T-helper 2 cell treated with Interferon-gamma antibody and Interleukin-4, amounts not matched to agents 5 μg/mL and 100 μg/mL, for 36 hours (primary cell): ENCODE measurements around the gene GPC5.
"Not testable (repeated sequence)": the region's sequence is repeated elsewhere in the genome, so short reads cannot be mapped to it uniquely, and the experiment has no call there.

Experiments
- DNase-seq: peaks from one replicate; pipeline ENCODE4 v3.0.0; 2021; ENCODE audit warnings: low spot score
- H3K27ac Mint-ChIP-seq: one replicate; pipeline ENCODE4 v1.8.0; 2021; ENCODE audit warnings: mild to moderate bottlenecking, mixed read lengths
- H3K27me3 Mint-ChIP-seq: one replicate; pipeline ENCODE4 v1.8.0; 2021; ENCODE audit warnings: low read depth, mixed read lengths
- H3K36me3 Mint-ChIP-seq: one replicate; pipeline ENCODE4 v1.8.0; 2021; ENCODE audit warnings: low read depth, mixed read lengths
- H3K4me1 Mint-ChIP-seq: one replicate; pipeline ENCODE4 v1.8.0; 2021; ENCODE audit warnings: low read depth, mixed read lengths
- H3K4me3 Mint-ChIP-seq: one replicate; pipeline ENCODE4 v1.8.0; 2022; ENCODE audit warnings: mild to moderate bottlenecking, moderate library complexity, mixed read lengths
- H3K9me3 Mint-ChIP-seq: one replicate; pipeline ENCODE4 v1.8.0; 2021; ENCODE audit warnings: mixed read lengths

Gene GPC5

DNA sequence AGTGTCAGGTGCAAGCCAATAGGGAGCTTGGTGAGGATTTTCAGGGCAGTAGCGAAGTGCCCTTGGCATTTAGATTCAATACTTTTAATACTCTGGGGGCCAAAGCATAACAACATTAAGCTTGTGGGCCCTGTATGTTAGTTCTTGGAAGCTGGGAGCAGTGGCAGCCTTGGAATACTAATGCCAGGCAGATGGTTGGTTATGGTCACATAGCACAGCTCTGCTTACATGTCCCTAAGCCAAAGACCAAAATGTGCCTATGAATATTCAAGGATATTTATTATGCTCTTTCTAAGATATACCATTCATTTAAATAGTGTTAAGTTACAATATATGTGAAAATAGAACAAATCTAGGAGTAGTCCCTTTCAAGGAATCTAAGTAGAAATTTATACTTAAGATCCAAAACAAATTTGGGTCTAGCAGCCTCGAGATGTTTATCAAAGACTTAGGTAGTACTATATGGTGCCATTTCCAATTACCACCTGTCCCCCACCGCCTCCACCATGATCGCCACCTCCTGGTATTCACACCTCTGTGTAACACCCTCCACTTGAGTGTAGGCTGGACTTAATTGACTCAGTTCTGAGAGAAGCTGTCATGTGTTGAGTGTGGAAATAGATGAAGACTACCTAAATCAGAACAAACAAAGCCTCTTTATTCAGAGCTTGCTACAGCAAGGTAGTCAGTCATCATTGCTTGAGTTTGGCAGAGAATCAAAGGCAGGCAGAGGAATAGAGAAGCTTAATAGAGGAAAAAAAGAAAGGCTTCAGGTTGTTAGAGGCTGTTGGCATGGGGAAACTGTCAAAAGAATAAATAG is 261.0 kb downstream of the GPC5 start:
- no peak overlapping the region for H3K4me3 Mint-ChIP-seq
- no peaks in the 10 kb centered on the region for H3K4me1 Mint-ChIP-seq
- no peak overlapping the region for H3K27ac Mint-ChIP-seq
- no peak for DNase-seq
- no peaks in the 10 kb centered on the region for H3K9me3 Mint-ChIP-seq
- no peaks in the 10 kb centered on the region for H3K36me3 Mint-ChIP-seq
- H3K27me3 Mint-ChIP-seq, result no peaks in the 10 kb centered on the region

DNA sequence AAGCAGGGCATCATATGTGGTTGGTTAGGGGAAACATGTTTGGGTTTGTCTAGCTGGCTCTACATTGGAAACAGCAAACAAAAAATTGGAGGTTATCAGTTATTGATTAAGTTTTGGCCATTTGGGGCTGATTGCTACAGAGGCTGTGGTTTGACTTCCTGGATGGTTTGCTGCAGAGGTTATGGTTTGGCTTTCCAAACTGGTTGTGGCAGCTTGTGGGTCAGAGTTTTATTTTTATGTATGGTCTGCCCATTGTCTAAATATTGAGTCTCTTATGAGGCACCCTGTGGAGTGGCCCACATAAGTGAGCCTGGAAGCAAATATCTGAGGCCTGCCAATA is 261.6 kb downstream of the GPC5 start:
- Mint-ChIP-seq H3K27me3 (no peaks in the 10 kb centered on the region), H3K27ac (no peak overlapping the region), H3K4me1 (no peaks in the 10 kb centered on the region), H3K4me3 (no peak overlapping the region), H3K36me3 (no peaks in the 10 kb centered on the region), H3K9me3 (no peaks in the 10 kb centered on the region)
- DNase-seq, result no peak

DNA sequence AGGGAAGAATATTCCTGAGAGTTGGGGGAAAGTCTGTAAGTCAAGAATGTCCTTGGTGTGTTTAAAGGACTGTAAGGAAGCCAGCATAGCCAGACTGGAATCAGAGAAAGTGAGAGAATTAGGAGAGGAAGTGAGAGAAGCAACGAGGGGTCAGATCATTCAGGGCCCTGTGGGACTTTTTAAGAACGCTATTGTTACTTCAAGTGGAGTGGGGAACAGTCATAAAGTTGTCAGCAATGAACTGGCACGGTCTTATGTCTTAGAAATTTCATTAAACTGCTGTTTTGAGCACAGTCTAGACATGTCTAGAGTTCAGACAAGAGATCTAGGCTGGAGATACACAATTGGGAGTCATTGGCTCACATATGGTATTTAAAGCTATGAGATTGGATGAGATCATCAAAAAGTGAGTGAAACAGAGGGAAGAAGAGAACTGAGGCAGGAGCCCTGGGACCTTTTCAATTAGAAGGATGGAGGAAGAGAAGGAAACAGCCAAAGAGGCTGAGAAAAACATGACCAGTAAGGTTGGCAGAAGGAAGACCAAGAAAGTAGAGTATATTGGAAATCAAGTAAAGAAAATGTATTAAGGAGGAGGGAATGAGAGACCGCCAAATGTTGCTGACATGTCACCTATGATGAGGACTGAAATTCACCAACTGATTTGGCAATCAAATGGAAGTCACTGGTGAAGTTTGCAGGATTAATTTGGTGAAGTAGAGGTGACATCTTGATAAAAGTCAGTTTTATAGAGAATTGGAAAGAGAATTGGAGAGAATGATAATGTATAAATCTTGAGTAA is 263.5 kb downstream of the GPC5 start:
- H3K36me3 Mint-ChIP-seq, result no peaks in the 10 kb centered on the region

DNA sequence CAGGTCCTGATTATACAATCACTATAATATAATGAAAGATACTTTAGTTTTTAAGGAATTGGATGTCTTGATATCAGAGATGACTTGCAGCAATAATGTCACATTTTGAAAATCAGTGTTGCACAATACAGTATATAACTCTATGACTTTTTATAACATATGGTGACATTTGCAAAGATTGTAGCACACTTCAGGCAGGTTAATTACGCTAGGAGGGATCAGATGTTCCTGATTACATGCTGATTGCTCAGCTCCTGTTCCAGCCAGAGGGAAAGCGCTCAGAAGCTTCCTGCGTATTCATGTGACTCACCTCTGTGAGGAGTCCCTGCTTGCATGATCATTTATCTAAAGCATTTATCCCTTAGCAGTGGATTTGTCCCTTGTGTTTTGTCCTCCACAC is 265.6 kb downstream of the GPC5 start:
- no peaks in the 10 kb centered on the region for H3K36me3 Mint-ChIP-seq
- no peak overlapping the region for H3K4me3 Mint-ChIP-seq
- no peak overlapping the region for H3K27ac Mint-ChIP-seq
- no peak for DNase-seq
- H3K4me1 Mint-ChIP-seq, result no peaks in the 10 kb centered on the region
- H3K27me3 Mint-ChIP-seq, result no peaks in the 10 kb centered on the region
- no peaks in the 10 kb centered on the region for H3K9me3 Mint-ChIP-seq

More for the DNA sequence above, 263.5 kb downstream of the GPC5 start:
- no peak overlapping the region for H3K4me3 Mint-ChIP-seq
- no peaks in the 10 kb centered on the region for H3K4me1 Mint-ChIP-seq
- no peaks in the 10 kb centered on the region for H3K27me3 Mint-ChIP-seq
- no peaks in the 10 kb centered on the region for H3K9me3 Mint-ChIP-seq
- DNase-seq, result no peak
- H3K27ac Mint-ChIP-seq, result no peak overlapping the region

DNA sequence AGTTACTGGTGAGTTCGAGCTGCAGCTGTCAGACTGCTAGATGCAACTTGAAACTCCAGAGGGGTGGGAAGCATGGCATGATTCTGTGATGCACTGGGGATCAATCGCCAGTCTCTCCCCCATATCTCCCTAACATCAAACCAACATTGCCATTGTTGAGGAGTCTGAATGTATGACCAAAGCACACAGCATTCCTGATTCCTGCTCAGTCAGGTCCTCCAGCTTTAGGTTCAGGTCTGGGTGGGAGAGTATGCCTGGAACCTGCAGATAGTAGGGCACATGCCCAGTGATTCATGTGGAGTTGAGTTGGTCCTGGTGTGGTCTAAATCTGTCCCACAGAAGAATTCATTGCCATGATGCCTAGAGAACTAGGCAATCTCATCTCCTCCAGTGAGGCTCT is 269.1 kb downstream of the GPC5 start:
- Mint-ChIP-seq H3K4me3 (no peak overlapping the region), H3K9me3 (no peaks in the 10 kb centered on the region), H3K36me3 (no peaks in the 10 kb centered on the region), H3K4me1 (no peaks in the 10 kb centered on the region), H3K27me3 (no peaks in the 10 kb centered on the region), H3K27ac (no peak overlapping the region)
- DNase-seq, result no peak

DNA sequence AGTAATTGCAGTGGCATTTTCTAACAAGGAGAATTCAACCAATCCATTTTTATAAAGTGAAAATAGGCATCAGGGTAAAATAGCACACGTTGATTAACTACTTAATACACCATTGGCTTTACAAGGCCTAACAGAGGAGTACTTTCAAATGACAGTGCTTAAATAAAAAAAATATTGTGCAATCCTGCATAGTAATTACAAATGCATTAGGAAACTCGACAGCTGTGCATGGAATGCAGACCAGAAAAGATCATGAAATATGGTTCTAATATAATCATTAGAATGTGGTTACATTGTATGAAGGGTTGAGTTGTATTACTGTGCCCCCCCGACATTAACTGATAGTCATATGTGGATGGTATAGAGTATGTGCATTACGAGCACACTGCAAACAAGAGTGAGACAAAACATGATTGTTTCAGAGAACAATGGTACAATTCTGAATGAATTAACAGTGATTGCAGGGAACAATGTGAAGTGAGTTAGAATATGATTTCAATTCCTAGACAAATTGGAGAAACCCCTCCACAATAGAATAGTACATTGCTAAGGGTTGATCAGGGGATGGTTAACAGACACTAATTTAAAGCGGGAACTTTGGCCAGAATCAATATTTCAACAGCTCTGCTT is 270.6 kb downstream of the GPC5 start:
- DNase-seq, result no peak
- Mint-ChIP-seq H3K4me1 (no peaks in the 10 kb centered on the region), H3K4me3 (no peak overlapping the region), H3K9me3 (no peaks in the 10 kb centered on the region), H3K36me3 (no peaks in the 10 kb centered on the region), H3K27me3 (no peaks in the 10 kb centered on the region), H3K27ac (no peak overlapping the region)

DNA sequence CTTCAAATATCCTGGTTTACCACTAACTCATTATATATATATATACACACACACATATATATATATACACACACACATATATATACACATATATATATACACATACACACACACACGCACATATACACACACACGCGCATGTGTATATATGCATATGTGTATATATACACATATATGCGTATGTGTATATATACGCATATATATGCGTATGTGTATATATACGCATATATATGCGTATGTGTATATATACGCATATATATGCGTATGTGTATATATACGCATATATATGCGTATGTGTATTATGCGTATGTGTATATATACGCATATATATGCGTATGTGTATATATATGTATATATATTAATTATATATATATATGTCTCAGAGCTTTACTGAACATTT is 275.9 kb downstream of the GPC5 start:
- not testable (repeated sequence) for H3K4me3 Mint-ChIP-seq, H3K4me1 Mint-ChIP-seq, H3K27me3 Mint-ChIP-seq, DNase-seq, H3K9me3 Mint-ChIP-seq, H3K36me3 Mint-ChIP-seq, H3K27ac Mint-ChIP-seq

DNA sequence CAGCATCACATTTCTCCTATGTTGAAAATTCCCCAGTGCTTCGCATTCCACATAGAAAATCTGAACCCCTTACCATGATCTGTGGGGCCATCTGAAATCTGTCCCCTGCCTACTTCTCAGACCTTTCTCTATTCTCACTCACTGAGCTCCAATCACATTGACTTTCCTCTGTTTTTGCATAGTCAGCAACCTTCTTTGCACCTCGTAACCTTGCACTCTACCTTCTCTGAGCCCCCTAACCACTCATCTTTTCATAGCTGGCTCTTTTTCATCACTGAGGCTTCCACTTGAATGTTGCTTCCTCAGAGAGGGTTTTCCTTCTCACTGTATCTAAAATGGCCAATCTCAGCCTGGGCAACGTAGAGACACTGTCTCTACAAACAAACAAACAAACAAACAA is 286.3 kb downstream of the GPC5 start:
- no peaks in the 10 kb centered on the region for H3K4me1 Mint-ChIP-seq
- no peak for DNase-seq
- no peaks in the 10 kb centered on the region for H3K27me3 Mint-ChIP-seq
- H3K9me3 Mint-ChIP-seq, result no peaks in the 10 kb centered on the region
- H3K27ac Mint-ChIP-seq, result no peak overlapping the region
- no peak overlapping the region for H3K4me3 Mint-ChIP-seq
- no peaks in the 10 kb centered on the region for H3K36me3 Mint-ChIP-seq

DNA sequence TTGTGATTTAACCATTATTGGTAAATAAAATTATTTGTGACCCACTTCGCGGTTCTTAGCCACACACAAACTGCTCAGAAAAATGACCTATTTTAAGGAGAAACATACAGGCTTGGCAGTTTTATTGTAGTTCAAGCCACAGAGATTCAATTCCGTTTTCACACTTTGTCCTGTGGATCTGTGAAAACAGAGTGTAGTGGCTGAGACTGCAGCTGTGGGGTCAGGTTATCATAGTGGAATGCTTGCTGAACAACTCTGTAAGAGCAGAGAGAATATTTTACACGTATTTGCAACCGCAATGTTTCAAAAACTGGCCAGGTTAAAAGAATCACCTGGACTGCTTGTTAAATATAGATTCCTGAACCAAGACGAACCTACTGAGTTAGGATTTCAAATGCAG is 292.5 kb downstream of the GPC5 start:
- no peaks in the 10 kb centered on the region for H3K36me3 Mint-ChIP-seq

DNA sequence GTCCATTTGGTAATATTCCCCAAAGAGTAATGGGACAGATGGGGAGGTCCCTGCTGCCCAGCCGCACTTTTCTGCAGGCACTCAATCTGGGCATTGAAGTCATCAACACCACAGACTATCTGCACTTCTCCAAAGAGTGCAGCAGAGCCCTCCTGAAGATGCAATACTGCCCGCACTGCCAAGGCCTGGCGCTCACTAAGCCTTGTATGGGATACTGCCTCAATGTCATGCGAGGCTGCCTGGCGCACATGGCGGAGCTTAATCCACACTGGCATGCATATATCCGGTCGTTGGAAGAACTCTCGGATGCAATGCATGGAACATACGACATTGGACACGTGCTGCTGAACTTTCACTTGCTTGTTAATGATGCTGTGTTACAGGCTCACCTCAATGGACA is 295.0 kb downstream of the GPC5 start:
- Mint-ChIP-seq H3K27ac (no peak overlapping the region), H3K4me3 (no peak overlapping the region), H3K4me1 (no peaks in the 10 kb centered on the region), H3K36me3 (no peaks in the 10 kb centered on the region), H3K9me3 (no peaks in the 10 kb centered on the region), H3K27me3 (no peaks in the 10 kb centered on the region)
- no peak for DNase-seq

More for the DNA sequence above, 292.5 kb downstream of the GPC5 start:
- no peaks in the 10 kb centered on the region for H3K27me3 Mint-ChIP-seq
- DNase-seq, result no peak
- H3K4me3 Mint-ChIP-seq, result no peak overlapping the region
- H3K27ac Mint-ChIP-seq, result no peak overlapping the region
- no peaks in the 10 kb centered on the region for H3K4me1 Mint-ChIP-seq
- no peaks in the 10 kb centered on the region for H3K9me3 Mint-ChIP-seq

DNA sequence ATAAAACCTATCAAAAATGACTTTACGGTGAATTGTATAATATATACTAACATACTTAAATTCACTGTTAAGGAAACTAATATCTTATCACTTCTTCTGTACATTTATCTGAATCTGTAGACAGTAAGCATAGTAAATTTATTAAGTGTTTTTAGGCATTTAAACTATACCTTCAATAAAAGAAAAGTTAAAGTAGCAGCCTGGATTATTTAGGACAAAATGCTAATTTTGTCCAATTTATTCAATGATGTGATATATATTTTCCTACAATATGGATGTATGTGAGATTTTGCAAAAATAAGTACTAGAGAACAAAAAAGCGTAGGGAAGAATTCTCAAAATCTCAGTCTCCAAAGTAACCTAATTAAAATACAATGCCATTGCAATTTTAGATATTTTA is 299.9 kb downstream of the GPC5 start:
- H3K27ac Mint-ChIP-seq, result no peak overlapping the region
- no peaks in the 10 kb centered on the region for H3K4me1 Mint-ChIP-seq
- no peaks in the 10 kb centered on the region for H3K27me3 Mint-ChIP-seq
- H3K4me3 Mint-ChIP-seq, result no peak overlapping the region
- no peak for DNase-seq
- no peaks in the 10 kb centered on the region for H3K36me3 Mint-ChIP-seq
- H3K9me3 Mint-ChIP-seq, result no peaks in the 10 kb centered on the region

DNA sequence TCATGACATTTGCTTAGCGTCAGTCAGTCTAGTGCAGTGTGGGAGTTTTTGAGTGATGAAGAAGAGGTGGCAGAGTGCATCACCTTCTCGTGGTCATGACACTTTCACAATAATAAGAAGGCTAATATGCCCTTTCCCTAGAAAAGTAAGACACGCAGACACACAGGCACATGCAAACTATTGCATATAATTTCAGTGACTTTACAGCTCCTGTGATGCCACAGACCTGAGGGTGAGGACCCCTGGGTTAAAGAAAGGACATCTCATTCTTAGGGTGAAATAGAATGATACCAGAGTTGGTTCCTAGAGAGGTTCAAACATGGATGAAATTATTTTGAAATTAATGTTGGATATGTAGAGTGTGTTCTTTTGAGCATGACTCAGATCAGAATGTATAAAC is 300.3 kb downstream of the GPC5 start:
- no peak overlapping the region for H3K27ac Mint-ChIP-seq
- H3K9me3 Mint-ChIP-seq, result no peaks in the 10 kb centered on the region
- H3K4me1 Mint-ChIP-seq, result no peaks in the 10 kb centered on the region
- DNase-seq, result no peak
- H3K27me3 Mint-ChIP-seq, result no peaks in the 10 kb centered on the region
- no peaks in the 10 kb centered on the region for H3K36me3 Mint-ChIP-seq
- H3K4me3 Mint-ChIP-seq, result no peak overlapping the region

DNA sequence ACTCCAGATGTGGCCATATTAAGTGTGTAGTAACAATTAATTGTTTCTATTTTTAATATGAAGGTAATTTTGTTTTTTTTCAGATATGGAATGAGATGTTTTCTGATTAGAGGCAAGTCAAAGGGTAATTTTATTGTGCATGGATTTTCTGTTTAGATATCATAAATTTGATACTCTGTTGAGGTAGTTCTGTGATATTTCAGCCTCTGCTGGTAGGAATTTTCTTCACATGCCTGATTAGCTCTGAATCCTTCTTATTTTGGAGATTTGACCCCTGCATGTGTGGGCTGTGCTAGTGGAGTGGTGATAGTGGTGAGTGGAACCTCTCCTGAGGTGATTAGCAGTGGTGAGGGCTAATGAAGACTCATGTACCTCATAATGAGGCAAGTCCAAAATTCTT is 301.4 kb downstream of the GPC5 start:
- H3K27me3 Mint-ChIP-seq, result no peaks in the 10 kb centered on the region
- H3K4me1 Mint-ChIP-seq, result no peaks in the 10 kb centered on the region
- no peak for DNase-seq
- H3K27ac Mint-ChIP-seq, result no peak overlapping the region
- H3K9me3 Mint-ChIP-seq, result no peaks in the 10 kb centered on the region
- H3K36me3 Mint-ChIP-seq, result no peaks in the 10 kb centered on the region
- H3K4me3 Mint-ChIP-seq, result no peak overlapping the region

DNA sequence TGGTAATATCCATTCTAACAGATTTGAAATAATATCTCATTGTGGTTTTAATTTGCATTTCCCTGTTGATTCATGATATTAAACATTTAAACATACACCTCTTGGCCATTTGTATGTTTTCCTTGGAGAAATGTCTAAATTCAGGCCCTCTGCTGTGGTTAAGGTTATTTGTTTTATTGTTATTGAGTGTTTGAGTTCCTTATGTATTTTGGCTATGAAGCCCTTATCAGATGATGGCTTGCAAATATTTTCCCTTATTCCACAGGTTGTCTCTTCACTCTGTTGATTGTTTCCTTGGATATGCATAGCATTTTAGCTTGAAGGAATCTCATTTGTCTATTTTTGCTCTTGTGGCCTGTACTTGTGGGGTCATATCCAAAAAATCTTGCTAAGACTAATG is 303.6 kb downstream of the GPC5 start:
- Mint-ChIP-seq H3K4me3 (no peak overlapping the region), H3K36me3 (no peaks in the 10 kb centered on the region), H3K9me3 (no peaks in the 10 kb centered on the region), H3K27ac (no peak overlapping the region), H3K4me1 (no peaks in the 10 kb centered on the region), H3K27me3 (no peaks in the 10 kb centered on the region)
- DNase-seq, result no peak
